K562 (cell line): Measurements from ENCODE around the gene NME2. TPM values are rescaled to one million over a fixed set of nuclear protein-coding genes. Genes with fewer than 3 reads are reported as not detected.

Experiments used
- ATAC-seq: fragments of 200-7000 bp; cut with Tn5 transposase; 3 replicates; pipeline ENCODE4 v1.9.1; 2020; ENCODE audit warnings: moderate library complexity
- BruUV-seq: library from RNA; stranded (reverse); fragments of 400-500 nt; replicated peaks from 2 replicates; lab custom pipeline; 2021; lab: Mats Ljungman, UMichigan
- CTCF ChIA-PET: fragments of 300-600 bp; formaldehyde crosslinking; extraction: SDS; loops from one replicate; lab custom pipeline; 2021; ENCODE audit warnings: low intra/inter-chr PET ratio; lab: Yijun Ruan, JAX
- POLR2A ChIA-PET: fragments of 300-600, 350-650 bp; sonication (Branson Sonifier 250); formaldehyde crosslinking; extraction: SDS; loops from one replicate; lab custom pipeline; 2021; ENCODE audit warnings: antibody characterized with exemption, inconsistent platforms; lab: Yijun Ruan, JAX
- DNase-seq, 4 experiments: peaks; one replicate each; pipeline versions ENCODE4 v3.0.0 to v3.0.0-alpha.2; 2011 to 2018; ENCODE audit warnings: low spot score in 3 of 4, mixed read lengths in 3 of 4; ENCODE audit errors: extremely low read depth in 1 of 4
- FAIRE-seq: peaks from 2 replicates; lab custom pipeline; 2011; peaks lifted over from hg19 to GRCh38; lab: Jason Lieb, UNC
- H2AFZ ChIP-seq: 2 replicates; pipeline ENCODE4 v1.6.0; 2011; ENCODE audit warnings: low read depth, low read length, control low read depth, inconsistent platforms
- H3K27ac ChIP-seq: fragments of 200-600 bp; 3 replicates; pipeline ENCODE4 v1.8.0; 2011; ENCODE audit warnings: low read depth, mild to moderate bottlenecking, control low read depth, inconsistent platforms, low read length, moderate library complexity, mixed read lengths; ENCODE audit errors: extremely low read depth
- H3K27me3 ChIP-seq, 2 experiments: fragments of 300-600 bp in 1 of 2; 2 replicates in 1 of 2; 3 replicates in 1 of 2; pipeline versions ENCODE4 v1.6.0 to v1.8.0; 2011; ENCODE audit warnings: inconsistent platforms in 2 of 2, low read length in 2 of 2, mild to moderate bottlenecking in 1 of 2, mixed read lengths in 1 of 2, moderate library complexity in 1 of 2; ENCODE audit not compliant: control insufficient read depth in 2 of 2, insufficient read depth in 2 of 2
- H3K36me3 ChIP-seq: fragments of 300-600 bp; 3 replicates; pipeline ENCODE4 v1.8.0; 2011; ENCODE audit warnings: mild to moderate bottlenecking, low read length, inconsistent platforms; ENCODE audit not compliant: control insufficient read depth, insufficient read depth
- H3K4me1 ChIP-seq, 2 experiments: fragments of 200-600 bp in 1 of 2; replicated peaks in 1 of 2; 2 replicates in 1 of 2; 3 replicates in 1 of 2; pipeline versions ENCODE4 v1.5.1 to v1.8.0; 2011; ENCODE audit warnings: inconsistent platforms in 2 of 2, low read length in 2 of 2, mild to moderate bottlenecking in 1 of 2, mixed read lengths in 1 of 2, moderate library complexity in 1 of 2; ENCODE audit not compliant: control insufficient read depth in 2 of 2, insufficient read depth in 2 of 2
- H3K4me2 ChIP-seq: 2 replicates; pipeline ENCODE4 v1.6.1; 2011; ENCODE audit warnings: low read length, control low read depth, inconsistent platforms, mixed read lengths; ENCODE audit not compliant: insufficient read depth
- H3K4me3 ChIP-seq: fragments of 200-600 bp; sonication (generic), shearing (Covaris generic); 2 replicates; pipeline ENCODE4 v1.5.1; 2016; ENCODE audit warnings: control low read depth, inconsistent platforms
- H3K79me2 ChIP-seq: fragments of 200-600 bp; 3 replicates; pipeline ENCODE4 v1.8.0; 2011; ENCODE audit warnings: low read length, inconsistent platforms; ENCODE audit not compliant: control insufficient read depth, insufficient read depth
- H3K9ac ChIP-seq, 2 experiments: 2 replicates each; pipeline versions ENCODE4 v1.6.0 to v1.6.1; 2011; ENCODE audit warnings: low read depth in 2 of 2, low read length in 2 of 2, control low read depth in 1 of 2, inconsistent platforms in 1 of 2, mild to moderate bottlenecking in 1 of 2, mixed read lengths in 1 of 2; ENCODE audit not compliant: insufficient read depth in 1 of 2
- H3K9me1 ChIP-seq: one replicate; pipeline ENCODE4 v1.6.0; 2011; ENCODE audit warnings: inconsistent platforms, mild to moderate bottlenecking, low read length, moderate library complexity; ENCODE audit not compliant: control insufficient read depth, insufficient read depth
- H3K9me3 ChIP-seq: replicated peaks from 2 replicates; pipeline ENCODE4 v1.5.1; 2011; ENCODE audit warnings: low read depth, low read length, inconsistent platforms; ENCODE audit not compliant: control insufficient read depth, insufficient read depth
- H4K20me1 ChIP-seq: replicated peaks from 2 replicates; pipeline ENCODE4 v1.6.1; 2011; ENCODE audit warnings: low read length, inconsistent platforms, mixed read lengths; ENCODE audit not compliant: control insufficient read depth, insufficient read depth
- BCL6 ChIP-seq: fragments of 250-450 bp; sonication (Bioruptor Pico); IDR thresholded peaks from 2 replicates; pipeline ENCODE4 v1.4.0; 2020
- CTBP1 ChIP-seq: fragments of 450-650 bp; IDR thresholded peaks from 2 replicates; pipeline ENCODE4 v1.6.1; 2016; ENCODE audit warnings: borderline replicate concordance
- GTF2B ChIP-seq: IDR thresholded peaks from 2 replicates; pipeline ENCODE4 v1.6.1; 2011; ENCODE audit not compliant: insufficient read length; ENCODE audit errors: extremely low read depth
- HDAC8 ChIP-seq: fragments of 450-650 bp; IDR thresholded peaks from 2 replicates; pipeline ENCODE4 v1.6.1; 2016; ENCODE audit warnings: mild to moderate bottlenecking, missing genetic modification characterization, moderate library complexity, missing compliant biosample characterization
- MCM7 ChIP-seq, 2 experiments: fragments of 450-650 bp; IDR thresholded peaks; 2 replicates each; pipeline ENCODE4 v1.6.1; 2016 to 2018
- POLR3G ChIP-seq: IDR thresholded peaks from 2 replicates; pipeline ENCODE4 v1.6.1; 2011; ENCODE audit not compliant: insufficient read length, insufficient replicate concordance; ENCODE audit errors: extremely low read depth
- PURB ChIP-seq: sonication (generic); formaldehyde crosslinking; IDR thresholded peaks from 2 replicates; pipeline ENCODE4 v1.9.0; 2021; ENCODE audit warnings: low read depth, mild to moderate bottlenecking, missing genetic modification reagents
- RNF2 ChIP-seq: sonication (generic); IDR thresholded peaks from 2 replicates; pipeline ENCODE4 v1.6.1; 2016
- SMARCC2 ChIP-seq: fragments of 450-650 bp; IDR thresholded peaks from 2 replicates; pipeline ENCODE4 v1.6.1; 2017; ENCODE audit warnings: antibody characterized with exemption, moderate library complexity, mild to moderate bottlenecking, low read depth
- SP1 ChIP-seq: sonication (generic); formaldehyde crosslinking; IDR thresholded peaks from 2 replicates; pipeline ENCODE4 v1.8.1; 2022; ENCODE audit warnings: mild to moderate bottlenecking, missing genetic modification reagents
- SREBF2 ChIP-seq: sonication (generic); formaldehyde crosslinking; IDR thresholded peaks from 2 replicates; pipeline ENCODE4 v1.4.0; 2020; ENCODE audit warnings: mild to moderate bottlenecking, missing genetic modification reagents
- TCFL5 ChIP-seq: fragments of 250-450 bp; sonication (Bioruptor Pico); conservative IDR thresholded peaks from 2 replicates; pipeline ENCODE4 v1.6.1; 2021; ENCODE audit warnings: mild to moderate bottlenecking, moderate library complexity, matching md5 sums
- THRAP3 ChIP-seq: fragments of 450-650 bp; IDR thresholded peaks from 2 replicates; pipeline ENCODE4 v1.6.1; 2016; ENCODE audit warnings: mild to moderate bottlenecking, inconsistent platforms, borderline replicate concordance
- ZBTB7A ChIP-seq: IDR thresholded peaks from 2 replicates; pipeline ENCODE4 v1.6.1; 2011; ENCODE audit warnings: low read depth, mild to moderate bottlenecking, low read length, moderate library complexity, borderline replicate concordance; ENCODE audit not compliant: control insufficient read depth
- ZFP1 ChIP-seq: fragments of 450-650 bp; formaldehyde crosslinking; IDR thresholded peaks from 2 replicates; pipeline ENCODE4 v1.4.0; 2020; ENCODE audit warnings: mild to moderate bottlenecking, mixed read lengths
- ZNF639 ChIP-seq, 2 experiments: fragments of 200-800 bp in 1 of 2; sonication (Bioruptor generic) in 1 of 2; sonication (generic) in 1 of 2; formaldehyde crosslinking in 1 of 2; IDR thresholded peaks in 1 of 2; conservative IDR thresholded peaks in 1 of 2; 2 replicates each; pipeline versions ENCODE4 v1.5.0 to v1.6.1; 2016 to 2020; ENCODE audit warnings: missing compliant biosample characterization in 1 of 2, missing genetic modification characterization in 1 of 2, missing genetic modification reagents in 1 of 2
- ZNF75A ChIP-seq: fragments of 450-650 bp; formaldehyde crosslinking; IDR thresholded peaks from 2 replicates; pipeline ENCODE4 v1.4.0; 2020; ENCODE audit warnings: mild to moderate bottlenecking
- ZNF830 ChIP-seq: fragments of 250-450 bp; sonication (Bioruptor Pico); IDR thresholded peaks from 2 replicates; pipeline ENCODE4 v1.5.0; 2021; ENCODE audit warnings: mild to moderate bottlenecking
- WGBS: fragments of 100-300 bp; shearing (Covaris generic); methylation state at CpG from one replicate; pipeline ENCODE4 v1.1.6; 2016; ENCODE audit warnings: low coverage, mixed read lengths; ENCODE audit not compliant: insufficient coverage; ENCODE audit errors: missing lambda C conversion rate; 5-methylcytosine and 5-hydroxymethylcytosine counted together
- in situ Hi-C: fragments of 300-500 bp; cut with MboI; formaldehyde crosslinking; loops from 4 replicates; pipeline ENCODE4 v1.15.0; 2018; ENCODE audit warnings: inconsistent platforms, mixed read lengths
- intact Hi-C: fragments of 100-400 bp; cut with micrococcal nuclease; formaldehyde crosslinking; loops from 2 replicates; pipeline ENCODE4 v1.14.2; 2022
- polyA plus RNA-seq, 8 experiments: library from polyadenylated mRNA; depleted of rRNA in 4 of 8; stranded (reverse) in 5 of 8; unstranded in 3 of 8; fragments of >200 nt; fragmentation: Nextera tagmentation in 2 of 8; fragmentation: Illumina TruSeq in 1 of 8; extraction: Ambion mirVana in 2 of 8; extraction: Trizol in 1 of 8; gene quantifications; 2 replicates each; pipeline versions ENCODE4 v1.2.1 to v1.2.3, GENCODE V29; 2011 to 2014; ENCODE audit warnings: inconsistent platforms in 1 of 8, missing spikeins in 1 of 8
- total RNA-seq, 7 experiments: library from RNA; depleted of rRNA in 6 of 7; stranded (reverse); fragments of >200 nt in 6 of 7; fragmentation: Illumina TruSeq in 2 of 7; extraction: Trizol in 2 of 7; gene quantifications; 2 replicates each; pipeline versions ENCODE4 v1.2.1 to v1.2.3, GENCODE V29; 2011 to 2021; ENCODE audit warnings: low replicate concordance in 1 of 7
- TF ChIP-seq, protein P1 (sequence below): sonication (generic); formaldehyde crosslinking; IDR thresholded peaks from 2 replicates; pipeline ENCODE4 v1.8.0; 2022; ENCODE audit warnings: missing genetic modification reagents, mild to moderate bottlenecking, moderate library complexity, borderline replicate concordance

NME2 gene
- total and polyA plus RNA-seq, 9 of the 15 experiments (the other 6 are each of a cell fraction or from before 2014, with no cell fraction given): 684 to 1,202 (median 924) TPM

- H3K79me2 ChIP-seq: peaks cover 51% of the 10 kb centered on the region
- no peaks in the 10 kb centered on the region for H3K9me1 ChIP-seq
- H3K36me3 ChIP-seq: peaks cover 36% of the 10 kb centered on the region
- peaks cover 5 to 15% of the 10 kb centered on the region in 2 experiments; a peak in 4 of 5 replicates for H3K4me1 ChIP-seq
- ChIA-PET CTCF (interaction anchor here (0.6 to 2.4 kb wide), 6 partner anchors 13 to 433 kb away, joined by 3 to 31 read pairs (median 5); partner anchors contain the start of gene NME2), POLR2A (interaction anchor here (0.6 to 3.1 kb wide), 22 partner anchors 9 to 351 kb away, joined by 3 to 23 read pairs (median 4); partner anchors contain the start of gene SPAG9)
- intact Hi-C loops (loop anchor here (1.0 to 5.0 kb wide), 4 partner anchors 32 to 301 kb away; no protein-coding TSS in a partner anchor), in situ Hi-C loops (loop anchor here (10.0 kb wide), 1 partner anchor 289 kb away; the partner anchor contains the start of gene TOB1)
- H3K27me3 ChIP-seq: no peaks in the 10 kb centered on the region
- ATAC-seq: peak; percentile 95
- peak; percentile 98 for FAIRE-seq
- H3K4me3 ChIP-seq: peak within 1 kb of the TSS; percentile 71
- H3K9me3 ChIP-seq: no peaks in the 10 kb centered on the region
- peak within 1 kb of the TSS; percentile 87 for H3K27ac ChIP-seq
- BruUV-seq: no TSS peak
- under 1% methylated on average over 59 of the region's 60 CpGs for WGBS
- peak within 1 kb of the TSS; percentile 99 for H2AFZ ChIP-seq
- H3K4me2 ChIP-seq: peak within 1 kb of the TSS; percentile 94
- peak; percentile 92 to 99 (median 93) for DNase-seq
- peak within 1 kb of the TSS; percentile 95 to 99 for H3K9ac ChIP-seq
- no peaks in the 10 kb centered on the region for H4K20me1 ChIP-seq
- no peak for TF ChIP-seq BCL6 (CRISPR knock-in tag)
- TF ChIP-seq ZBTB7A: no peak
- TF ChIP-seq POLR3G: no peak
- TF ChIP-seq ZFP1 (CRISPR knock-in tag): no peak
- peak; percentile 91; the same call in 1 of the 2 replicates for TF ChIP-seq THRAP3
- peak in 1 of 2 experiments; percentile 93; a peak in 1 of 4 replicates for TF ChIP-seq MCM7 (IDR thresholded peaks at IDR 0.05)
- no peak for TF ChIP-seq SMARCC2
- peak in 1 of 2 experiments; percentile 96; a peak in 2 of 4 replicates for TF ChIP-seq ZNF639 (CRISPR knock-in tag; conservative IDR thresholded peaks at IDR 0.05 in 1 of 2, IDR thresholded peaks at IDR 0.05 in 1 of 2)
- TF ChIP-seq, protein P1, sequence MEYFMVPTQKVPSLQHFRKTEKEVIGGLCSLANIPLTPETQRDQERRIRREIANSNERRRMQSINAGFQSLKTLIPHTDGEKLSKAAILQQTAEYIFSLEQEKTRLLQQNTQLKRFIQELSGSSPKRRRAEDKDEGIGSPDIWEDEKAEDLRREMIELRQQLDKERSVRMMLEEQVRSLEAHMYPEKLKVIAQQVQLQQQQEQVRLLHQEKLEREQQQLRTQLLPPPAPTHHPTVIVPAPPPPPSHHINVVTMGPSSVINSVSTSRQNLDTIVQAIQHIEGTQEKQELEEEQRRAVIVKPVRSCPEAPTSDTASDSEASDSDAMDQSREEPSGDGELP (CRISPR knock-in tag): peak; percentile 94
- TF ChIP-seq CTBP1: peak; percentile 93
- TF ChIP-seq HDAC8 (tag): peak; percentile 32; the same call in 1 of the 2 replicates
- TF ChIP-seq GTF2B: no peak
- TF ChIP-seq PURB (CRISPR knock-in tag): no peak
- TF ChIP-seq ZNF75A (CRISPR knock-in tag): no peak
- TF ChIP-seq RNF2: 0 out of 2 replicates have a peak, but pooled peaks have one; percentile 84
- peak; percentile 97; the same call in 1 of the 2 replicates for TF ChIP-seq SREBF2 (CRISPR knock-in tag)
- no peak; the same call in 1 of the 2 replicates for TF ChIP-seq ZNF830 (CRISPR knock-in tag)
- no peak for TF ChIP-seq TCFL5 (CRISPR knock-in tag)
- TF ChIP-seq SP1: peak; percentile 98
These were observed 12.8 kb upstream of the NME2 start, which contains the start of gene NME1 for GRCh38 chr17:51153210-51154072. TSS of gene NME1 (plus strand) at chr17:51153559. CDS start at chr17:51155655, 2,096 bp downstream.
